Activated T-helper 1 cell treated with anti-CD3 and anti-CD28 coated beads, Interleukin-12 subunit alpha, Interleukin-12 subunit beta, Interleukin-2, Interleukin-4 antibody, amounts not matched to agents 30 ng/mL and 10 ng/mL and 1 ng/mL, durations not matched to agents 14 hours and 24 hours and 36 hours (primary cell): ENCODE data around the gene CCDC179. TPM values are rescaled to one million over a fixed set of nuclear protein-coding genes. Genes with fewer than 3 reads are reported as not detected.

ENCODE experiments used
- DNase-seq: peaks from one replicate; pipeline ENCODE4 v3.0.0; 2021; ENCODE audit warnings: low spot score
- H3K27ac Mint-ChIP-seq: one replicate; pipeline ENCODE4 v1.8.0; 2021; ENCODE audit warnings: mild to moderate bottlenecking, mixed read lengths
- H3K27me3 Mint-ChIP-seq: one replicate; pipeline ENCODE4 v1.8.0; 2022; ENCODE audit warnings: mild to moderate bottlenecking, moderate library complexity, mixed read lengths; ENCODE audit not compliant: insufficient read depth
- H3K36me3 Mint-ChIP-seq: one replicate; pipeline ENCODE4 v1.8.0; 2021; ENCODE audit warnings: low read depth, mixed read lengths
- H3K4me1 Mint-ChIP-seq: one replicate; pipeline ENCODE4 v1.8.0; 2021; ENCODE audit warnings: low read depth, mixed read lengths
- H3K4me3 Mint-ChIP-seq: one replicate; pipeline ENCODE4 v1.8.0; 2021; ENCODE audit warnings: mild to moderate bottlenecking, moderate library complexity, mixed read lengths
- H3K9me3 Mint-ChIP-seq: one replicate; pipeline ENCODE4 v1.8.0; 2021; ENCODE audit warnings: mixed read lengths
- intact Hi-C: fragments of 100-400 bp; cut with micrococcal nuclease; formaldehyde crosslinking; loops from one replicate; pipeline ENCODE4 v1.15.1; 2024
- total RNA-seq: library from RNA; stranded (reverse); gene quantifications from 2 replicates; pipeline ENCODE4 v1.2.3, GENCODE V29; 2022

CCDC179 gene
- total RNA-seq, 1 donor from 2014 or later = not detected

GRCh38 chr11:22851477-22851876, 8.8 kb downstream of the CCDC179 start:
- no peaks in the 10 kb centered on the region for H3K36me3 Mint-ChIP-seq
- no peaks in the 10 kb centered on the region for H3K9me3 Mint-ChIP-seq
- H3K27ac Mint-ChIP-seq = no peak overlapping the region
- intact Hi-C loops = no loop called here
- no peak overlapping the region for H3K4me3 Mint-ChIP-seq
- DNase-seq = no peak
- H3K27me3 Mint-ChIP-seq = no peaks in the 10 kb centered on the region
- H3K4me1 Mint-ChIP-seq = no peaks in the 10 kb centered on the region

DNA sequence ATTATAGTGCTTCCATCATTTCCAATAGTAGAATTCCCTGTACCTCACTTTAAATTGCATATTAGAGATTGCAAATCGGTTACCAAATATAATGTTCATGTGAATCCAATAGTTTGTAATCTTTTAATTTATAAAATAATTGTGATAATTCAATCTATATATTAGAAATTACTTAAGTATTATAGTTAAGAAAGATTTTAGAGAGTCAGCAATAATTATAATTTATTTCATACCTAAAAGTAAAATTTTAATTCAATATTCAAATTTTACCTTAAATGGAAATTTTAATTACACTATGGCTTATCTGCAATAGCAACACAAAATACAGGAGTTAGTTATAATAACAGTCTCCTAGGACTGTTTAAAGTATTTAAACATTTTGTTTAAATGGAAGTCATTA, 13.5 kb downstream of the CCDC179 start:
- no peak for DNase-seq
- no peaks in the 10 kb centered on the region for H3K36me3 Mint-ChIP-seq
- intact Hi-C loops = no loop called here
- no peaks in the 10 kb centered on the region for H3K4me1 Mint-ChIP-seq
- H3K9me3 Mint-ChIP-seq = no peaks in the 10 kb centered on the region
- no peak overlapping the region for H3K4me3 Mint-ChIP-seq
- no peak overlapping the region for H3K27ac Mint-ChIP-seq
- H3K27me3 Mint-ChIP-seq = no peaks in the 10 kb centered on the region

GRCh38 chr11:22832315-22833015, 27.8 kb downstream of the CCDC179 start:
- no peak for DNase-seq
- intact Hi-C loops = no loop called here
- Mint-ChIP-seq H3K4me3 (no peak overlapping the region), H3K27me3 (no peaks in the 10 kb centered on the region), H3K36me3 (no peaks in the 10 kb centered on the region), H3K4me1 (peaks cover 14% of the 10 kb centered on the region), H3K9me3 (no peaks in the 10 kb centered on the region), H3K27ac (no peak overlapping the region)

- Mint-ChIP-seq H3K36me3 (peaks cover 5% of the 10 kb centered on the region), H3K27me3 (no peaks in the 10 kb centered on the region), H3K4me3 (peak overlapping the region; percentile 94), H3K4me1 (peaks cover 14% of the 10 kb centered on the region), H3K27ac (peak overlapping the region; percentile 79), H3K9me3 (no peaks in the 10 kb centered on the region)
- no peak for DNase-seq
- intact Hi-C loops = no loop called here
Observed at GRCh38 chr11:22830082-22830414, 30.2 kb downstream of the CCDC179 start.

DNA sequence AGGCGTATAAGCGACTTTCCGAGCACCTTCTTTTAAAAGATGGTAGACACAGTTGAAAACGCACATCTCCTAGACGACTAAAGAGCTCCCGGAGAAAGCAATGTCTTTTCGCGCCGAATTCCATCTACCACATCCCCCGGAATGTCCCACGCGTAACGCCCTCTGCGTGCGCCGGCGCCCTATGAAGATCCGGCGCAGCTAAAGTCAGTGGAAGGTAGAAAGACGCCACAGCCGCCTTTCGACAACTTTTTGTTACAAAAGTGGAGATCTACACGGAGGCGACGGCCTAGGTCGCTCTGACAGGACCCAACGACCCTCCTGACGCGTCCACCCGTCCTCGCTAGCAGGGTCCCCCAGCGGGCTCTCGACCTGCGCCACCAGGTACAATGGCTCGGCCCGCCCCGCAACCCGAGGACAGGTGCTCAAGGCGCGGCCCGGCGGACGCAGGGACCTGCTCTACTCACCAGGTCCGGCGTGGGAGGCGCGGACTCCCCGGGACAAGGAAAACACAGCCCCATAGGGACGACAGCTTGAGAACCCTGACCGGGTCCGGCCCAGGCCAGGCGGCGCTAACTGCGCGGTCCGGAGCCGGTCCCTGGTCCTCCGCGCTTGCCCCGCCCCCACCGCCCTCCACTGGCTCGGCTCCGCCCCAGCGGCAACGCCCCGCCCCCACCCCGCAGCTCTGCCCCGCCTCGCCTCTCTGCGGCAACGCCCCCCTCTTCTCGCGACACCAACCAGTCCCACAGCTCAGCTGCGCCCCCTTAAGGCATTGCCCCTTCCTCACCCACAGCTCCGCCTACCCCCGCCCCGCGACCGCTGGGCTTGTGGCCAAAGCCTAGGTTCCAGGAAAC, 30.8 kb downstream of the CCDC179 start, which contains the start of gene SVIP:
SVIP (minus strand) TSS at position 571 of the 851 bp plus-strand sequence; CDS start at position 518, 53 bp downstream.
- intact Hi-C loops = loop anchor here (1.0 to 2.0 kb wide), 3 partner anchors 47 to 495 kb away; partner anchors contain the start of gene FANCF
- no peaks in the 10 kb centered on the region for H3K27me3 Mint-ChIP-seq
- DNase-seq = peak; percentile 88
- no peaks in the 10 kb centered on the region for H3K9me3 Mint-ChIP-seq
- peak within 1 kb of the TSS; percentile 94 for H3K4me3 Mint-ChIP-seq
- peaks cover 9% of the 10 kb centered on the region for H3K36me3 Mint-ChIP-seq
- H3K27ac Mint-ChIP-seq = peak within 1 kb of the TSS; percentile 88
- peaks cover 14% of the 10 kb centered on the region for H3K4me1 Mint-ChIP-seq

- peaks cover 14% of the 10 kb centered on the region for H3K4me1 Mint-ChIP-seq
- no peaks in the 10 kb centered on the region for H3K9me3 Mint-ChIP-seq
- intact Hi-C loops = loop anchor here (2.0 kb wide), 2 partner anchors 48 to 494 kb away; no protein-coding TSS in a partner anchor
- no peaks in the 10 kb centered on the region for H3K27me3 Mint-ChIP-seq
- H3K27ac Mint-ChIP-seq = peak overlapping the region; percentile 84
- H3K4me3 Mint-ChIP-seq = peak overlapping the region; percentile 94
- peaks cover 13% of the 10 kb centered on the region for H3K36me3 Mint-ChIP-seq
- no peak for DNase-seq
Observed at GRCh38 chr11:22828373-22828772, 31.9 kb downstream of the CCDC179 start.

- no peak overlapping the region for H3K27ac Mint-ChIP-seq
- no peak for DNase-seq
- H3K27me3 Mint-ChIP-seq = no peaks in the 10 kb centered on the region
- no peaks in the 10 kb centered on the region for H3K4me1 Mint-ChIP-seq
- peaks cover 31% of the 10 kb centered on the region for H3K36me3 Mint-ChIP-seq
- no peak overlapping the region for H3K4me3 Mint-ChIP-seq
- no peaks in the 10 kb centered on the region for H3K9me3 Mint-ChIP-seq
- intact Hi-C loops = no loop called here
Observed at GRCh38 chr11:22822203-22822602, 38.1 kb downstream of the CCDC179 start.

GRCh38 chr11:22809893-22810292, 50.4 kb downstream of the CCDC179 start:
- intact Hi-C loops = no loop called here
- H3K27ac Mint-ChIP-seq = no peak overlapping the region
- H3K36me3 Mint-ChIP-seq = peaks cover 2% of the 10 kb centered on the region
- no peak overlapping the region for H3K4me3 Mint-ChIP-seq
- DNase-seq = no peak
- H3K27me3 Mint-ChIP-seq = peaks cover 3% of the 10 kb centered on the region
- H3K9me3 Mint-ChIP-seq = peaks cover 11% of the 10 kb centered on the region
- H3K4me1 Mint-ChIP-seq = no peaks in the 10 kb centered on the region

DNA sequence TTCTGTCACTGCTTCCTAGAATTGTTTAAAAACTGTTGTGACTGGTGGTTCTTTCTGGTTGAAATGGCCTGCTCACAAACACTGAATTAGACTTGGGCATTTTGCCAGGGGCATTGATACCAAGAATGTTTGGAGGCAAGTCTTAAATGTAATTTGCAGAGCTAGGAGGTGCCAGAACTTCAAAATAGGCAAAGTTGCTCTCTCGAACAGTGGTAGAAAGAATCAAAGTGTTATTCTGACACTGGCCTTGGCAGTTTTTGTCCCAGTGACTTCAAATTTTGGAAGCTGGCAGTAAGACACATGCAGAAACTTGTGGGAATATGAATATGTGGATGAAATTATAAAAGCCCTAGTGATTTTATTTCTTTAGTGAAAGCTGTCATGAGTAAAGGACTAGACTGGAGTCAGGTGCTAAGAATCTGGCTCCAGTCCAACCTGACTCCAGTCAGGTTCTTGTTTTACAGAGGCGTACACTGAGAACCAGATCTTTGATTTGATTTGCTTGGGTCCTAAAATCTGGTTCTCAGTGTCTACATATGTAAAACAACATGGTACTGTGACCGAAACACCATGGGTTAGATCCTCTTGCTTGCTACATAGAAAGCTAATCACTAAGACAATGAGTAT, 51.6 kb downstream of the CCDC179 start:
- H3K27me3 Mint-ChIP-seq = peaks cover 3% of the 10 kb centered on the region
- H3K4me1 Mint-ChIP-seq = no peaks in the 10 kb centered on the region
- no peak overlapping the region for H3K4me3 Mint-ChIP-seq
- peaks cover 2% of the 10 kb centered on the region for H3K36me3 Mint-ChIP-seq
- intact Hi-C loops = no loop called here
- DNase-seq = no peak
- H3K9me3 Mint-ChIP-seq = peaks cover 11% of the 10 kb centered on the region
- no peak overlapping the region for H3K27ac Mint-ChIP-seq

DNA sequence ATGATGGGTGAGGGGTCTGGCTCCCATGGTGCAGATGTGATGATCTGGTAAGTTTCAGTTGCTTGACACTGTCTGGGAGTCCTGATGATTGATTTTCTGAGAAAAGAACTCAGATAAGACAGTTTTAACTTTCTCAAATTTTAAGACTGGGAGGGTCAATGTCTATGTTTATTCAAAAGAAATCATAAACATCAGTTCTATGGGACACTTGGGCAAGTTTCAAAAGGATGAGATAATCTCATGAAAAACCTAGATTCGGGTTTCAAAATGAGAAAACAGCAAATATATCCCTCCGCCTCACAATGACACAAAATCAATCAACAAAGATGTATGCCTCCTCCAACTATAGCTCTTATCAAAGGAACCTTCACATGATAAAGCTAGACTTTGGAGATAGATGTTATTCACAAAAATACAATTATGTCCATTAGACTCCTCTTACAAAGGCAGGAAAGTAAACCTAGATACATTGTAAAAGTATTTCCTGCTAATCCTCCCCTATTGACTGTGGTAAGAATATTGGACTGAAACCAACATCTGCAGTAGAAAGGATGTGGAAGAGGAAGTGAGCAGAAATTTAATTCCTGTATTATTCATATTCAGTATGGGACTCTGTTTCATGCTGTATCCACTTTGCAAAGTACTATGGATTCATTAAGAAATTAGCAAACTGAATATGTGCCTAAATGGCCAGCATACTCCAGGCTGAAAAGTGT, 52.3 kb downstream of the CCDC179 start:
- no peak for DNase-seq
- intact Hi-C loops = no loop called here
- H3K27ac Mint-ChIP-seq = no peak overlapping the region
- H3K9me3 Mint-ChIP-seq = peaks cover 11% of the 10 kb centered on the region
- H3K4me1 Mint-ChIP-seq = no peaks in the 10 kb centered on the region
- H3K4me3 Mint-ChIP-seq = no peak overlapping the region
- peaks cover 3% of the 10 kb centered on the region for H3K27me3 Mint-ChIP-seq
- H3K36me3 Mint-ChIP-seq = peaks cover 2% of the 10 kb centered on the region

GRCh38 chr11:22807391-22807790, 52.9 kb downstream of the CCDC179 start:
- Mint-ChIP-seq H3K27ac (no peak overlapping the region), H3K36me3 (peaks cover 2% of the 10 kb centered on the region), H3K9me3 (peaks cover 11% of the 10 kb centered on the region), H3K4me3 (no peak overlapping the region), H3K27me3 (peaks cover 3% of the 10 kb centered on the region), H3K4me1 (no peaks in the 10 kb centered on the region)
- no peak for DNase-seq
- intact Hi-C loops = no loop called here

DNA sequence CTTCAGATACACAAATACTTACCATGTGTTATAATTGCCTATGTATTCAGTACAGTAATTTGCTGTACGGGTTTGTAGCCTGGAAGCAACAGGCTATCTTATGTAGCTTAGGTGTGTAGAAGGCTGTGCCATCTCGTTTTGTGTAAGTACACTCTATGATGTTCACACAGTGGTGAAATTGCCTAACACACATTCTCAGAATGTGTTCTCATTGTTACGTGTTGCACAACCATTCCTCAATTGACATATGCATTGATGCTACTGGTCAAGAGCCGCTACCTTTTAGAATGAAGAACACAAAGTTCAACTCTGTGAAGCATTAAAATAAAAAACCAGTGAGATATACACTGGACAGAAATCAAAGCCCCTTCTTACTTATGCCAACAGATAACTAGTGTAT, 57.4 kb downstream of the CCDC179 start:
- Mint-ChIP-seq H3K36me3 (no peaks in the 10 kb centered on the region), H3K9me3 (no peaks in the 10 kb centered on the region), H3K27me3 (peaks cover 5% of the 10 kb centered on the region), H3K4me3 (no peak overlapping the region), H3K27ac (no peak overlapping the region), H3K4me1 (no peaks in the 10 kb centered on the region)
- no peak for DNase-seq
- intact Hi-C loops = no loop called here
